ENCODE results near the gene AK9. TPM values are rescaled to one million over a fixed set of nuclear protein-coding genes. Genes with fewer than 3 reads are reported as not detected.

The AK9 gene
- total and polyA plus RNA-seq, 2 of the 8 experiments (the other 6 are each of a cell fraction or from before 2014, with no cell fraction given) = 1.8 to 2.2 TPM

DNA sequence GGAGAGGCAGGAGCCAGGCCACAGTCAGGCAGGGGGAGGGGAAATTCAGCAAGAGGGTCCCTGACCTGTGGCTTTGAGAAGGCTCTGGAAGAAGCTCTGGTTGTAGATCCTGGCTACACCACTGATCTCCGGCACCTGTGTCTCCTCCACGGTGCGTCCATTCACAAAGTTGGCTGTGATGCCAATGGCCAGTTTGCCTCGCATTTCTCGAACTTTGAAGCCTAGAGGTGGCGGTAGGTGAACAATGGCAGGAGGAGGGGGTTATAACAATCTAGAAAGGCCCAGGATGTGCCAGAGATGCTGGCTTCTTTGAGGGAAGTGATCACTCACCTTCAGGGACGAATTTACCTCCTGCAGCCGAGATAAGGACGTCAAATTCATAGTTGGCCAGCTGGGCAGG, 238.8 kb downstream of the AK9 start:
- H3K4me2 ChIP-seq (ENCODE audit: insufficient read depth in 1 of 2, low read depth in 2 of 2, low read length in 2 of 2) = no peak overlapping the region
- H3K18ac ChIP-seq (ENCODE audit: extremely low read depth, low read length) = no peak overlapping the region
- no peaks in the 10 kb centered on the region for H3K9me3 ChIP-seq (ENCODE audit: insufficient read depth in 2 of 2, low read depth in 1 of 2, low read length in 1 of 2)
- TF ChIP-seq JUND (IDR thresholded peaks at IDR 0.05; ENCODE audit: low read length) (no peak), ZNF274 (IDR thresholded peaks at IDR 0.05; ENCODE audit: borderline replicate concordance, extremely low read depth, low read length) (no peak), CEBPB (IDR thresholded peaks at IDR 0.05; ENCODE audit: low read depth, low read length) (no peak), BRCA1 (IDR thresholded peaks at IDR 0.05; ENCODE audit: low read depth, low read length) (no peak), GTF2F1 (IDR thresholded peaks at IDR 0.05; ENCODE audit: borderline replicate concordance, low read depth, low read length) (no peak), POLR2A (IDR thresholded peaks at IDR 0.05; ENCODE audit: control extremely low read depth in 1 of 2, low read depth in 2 of 2, low read length in 2 of 2) (no peak), KDM1A (IDR thresholded peaks at IDR 0.05; ENCODE audit: borderline replicate concordance, low read length) (no peak), NRF1 (IDR thresholded peaks at IDR 0.05; ENCODE audit: low read depth, low read length) (no peak), CBX8 (IDR thresholded peaks at IDR 0.05; ENCODE audit: borderline replicate concordance, low read depth, low read length) (no peak), FOSL1 (IDR thresholded peaks at IDR 0.05; ENCODE audit: insufficient read depth, low read depth, low read length) (no peak), E2F6 (IDR thresholded peaks at IDR 0.05) (no peak)
- TF ChIP-seq, protein P1, sequence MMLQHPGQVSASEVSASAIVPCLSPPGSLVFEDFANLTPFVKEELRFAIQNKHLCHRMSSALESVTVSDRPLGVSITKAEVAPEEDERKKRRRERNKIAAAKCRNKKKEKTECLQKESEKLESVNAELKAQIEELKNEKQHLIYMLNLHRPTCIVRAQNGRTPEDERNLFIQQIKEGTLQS (IDR thresholded peaks at IDR 0.05; ENCODE audit: insufficient read depth, low read depth, low read length) = no peak
- no peak overlapping the region for H3K23ac ChIP-seq (ENCODE audit: insufficient read length)
- no peak overlapping the region for H2BK12ac ChIP-seq (ENCODE audit: low read depth, low read length)
- H4K20me1 ChIP-seq (replicated peaks in 1 of 2; ENCODE audit: control insufficient read depth in 1 of 2, insufficient read depth in 2 of 2, low read length in 2 of 2) = peaks cover 0 to 8% of the 10 kb centered on the region in 2 experiments
- DNase-seq (ENCODE audit: low read depth in 1 of 2, low spot score in 2 of 2) (no peak), FAIRE-seq (no peak)
- H3K56ac ChIP-seq (replicated peaks; ENCODE audit: insufficient read length, low read depth, low read length) = no peak overlapping the region
- ChIA-PET POLR2A (ENCODE audit: partially characterized antibody) (interaction anchor here (7.5 kb wide), 1 partner anchor 10 kb away, joined by 85 read pairs; the partner anchor contains the start of genes PPIL6 and SMPD2), CTCF (ENCODE audit: partially characterized antibody) (interaction anchor here (7.5 kb wide), 1 partner anchor 9 kb away, joined by 63 read pairs; the partner anchor contains the start of genes PPIL6 and SMPD2)
- H3K79me1 ChIP-seq (ENCODE audit: low read depth, low read length) = no peaks in the 10 kb centered on the region; the same call in 1 of the 2 replicates
- H4K91ac ChIP-seq (replicated peaks; ENCODE audit: insufficient read length, low read length) = no peak overlapping the region
- H2AK5ac ChIP-seq (ENCODE audit: low read depth, low read length) = no peak overlapping the region
- H4K5ac ChIP-seq (ENCODE audit: insufficient read length, low read depth, low read length) = no peak overlapping the region
- no peak overlapping the region for H2BK120ac ChIP-seq (replicated peaks; ENCODE audit: low read depth, low read length)
- H3K79me2 ChIP-seq (ENCODE audit: control insufficient read depth in 1 of 2, insufficient read depth in 2 of 2, low read length in 2 of 2) = no peaks in the 10 kb centered on the region; a peak in 1 of 4 replicates
- peaks cover 0 to 14% (median 8%) of the 10 kb centered on the region in 4 experiments; a peak in 6 of 7 replicates for H3K4me1 ChIP-seq (replicated peaks in 1 of 4; ENCODE audit: control insufficient read depth in 3 of 4, insufficient read depth in 4 of 4, low read length in 3 of 4)
- no peak overlapping the region for H2BK20ac ChIP-seq (ENCODE audit: low read length)
- H2BK5ac ChIP-seq (ENCODE audit: low read depth, low read length) = no peak overlapping the region
- H3K36me3 ChIP-seq (ENCODE audit: control insufficient read depth in 2 of 4, insufficient read depth in 4 of 4, low read length in 3 of 4) = peaks cover 0 to 24% (median 8%) of the 10 kb centered on the region in 4 experiments; a peak in 5 of 8 replicates
- H3K23me2 ChIP-seq (ENCODE audit: low read depth, low read length) = peaks cover 8% of the 10 kb centered on the region
- H3K14ac ChIP-seq (ENCODE audit: insufficient read length) = no peak overlapping the region
- no peak overlapping the region for H2BK15ac ChIP-seq (ENCODE audit: low read length)
- no peak overlapping the region for H3K27ac ChIP-seq (ENCODE audit: low read depth, low read length)
- H3K27me3 ChIP-seq (replicated peaks in 1 of 4; ENCODE audit: control insufficient read depth in 3 of 4, extremely low read depth in 1 of 4, insufficient read depth in 3 of 4, low read length in 3 of 4) = no peaks in the 10 kb centered on the region
- H4K8ac ChIP-seq (ENCODE audit: extremely low read depth, insufficient read depth, low read length) = no peak overlapping the region
- no peak overlapping the region for H3K4ac ChIP-seq (replicated peaks; ENCODE audit: insufficient read length, low read depth, low read length)
- H3K4me3 ChIP-seq (ENCODE audit: extremely low read depth in 1 of 4, insufficient read depth in 2 of 4, low read depth in 3 of 4, low read length in 4 of 4) = no peak overlapping the region
- H2AFZ ChIP-seq (ENCODE audit: low read length) = no peak overlapping the region
- 93% methylated on average over 9 of the region's 9 CpGs; no CpG with 5 or more reads in 1 of the 2 experiments for WGBS, 2 experiments (ENCODE audit: extremely low coverage in 1 of 2, insufficient coverage in 1 of 2, insufficient read length in 1 of 2, insufficient replicate concordance in 2 of 2, low coverage in 1 of 2, low lambda C conversion rate in 2 of 2, missing lambda C conversion rate in 1 of 2)
- no peak overlapping the region for H3K9ac ChIP-seq (replicated peaks in 1 of 4; ENCODE audit: extremely low read depth in 1 of 4, low read depth in 3 of 4, low read length in 3 of 4)
